GM12874 (cell line): ENCODE data around the gene FAM107B.

ENCODE experiments used
- TF ChIP-seq, protein P1 (sequence below): IDR thresholded peaks from 2 replicates; pipeline ENCODE4 v1.5.1; 2011; ENCODE audit warnings: low read depth, mild to moderate bottlenecking, control low read depth, low read length, moderate library complexity; ENCODE audit not compliant: insufficient read depth

Gene FAM107B

DNA sequence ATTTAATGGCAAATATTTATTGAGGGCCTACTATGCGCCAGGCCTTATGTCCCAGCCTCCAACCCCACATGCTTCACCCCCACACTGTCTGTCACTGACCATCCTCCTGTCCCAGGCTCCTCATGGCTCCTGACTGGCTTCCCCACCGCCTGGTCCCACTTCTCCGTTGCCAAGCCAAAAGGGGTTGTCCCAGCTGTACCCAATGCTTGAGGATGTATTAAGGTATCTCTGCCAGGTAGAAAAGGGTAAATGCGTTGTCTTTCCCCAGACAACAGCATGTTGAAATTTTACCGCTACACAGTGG is 275.1 kb downstream of the FAM107B start:
- TF ChIP-seq, protein P1, sequence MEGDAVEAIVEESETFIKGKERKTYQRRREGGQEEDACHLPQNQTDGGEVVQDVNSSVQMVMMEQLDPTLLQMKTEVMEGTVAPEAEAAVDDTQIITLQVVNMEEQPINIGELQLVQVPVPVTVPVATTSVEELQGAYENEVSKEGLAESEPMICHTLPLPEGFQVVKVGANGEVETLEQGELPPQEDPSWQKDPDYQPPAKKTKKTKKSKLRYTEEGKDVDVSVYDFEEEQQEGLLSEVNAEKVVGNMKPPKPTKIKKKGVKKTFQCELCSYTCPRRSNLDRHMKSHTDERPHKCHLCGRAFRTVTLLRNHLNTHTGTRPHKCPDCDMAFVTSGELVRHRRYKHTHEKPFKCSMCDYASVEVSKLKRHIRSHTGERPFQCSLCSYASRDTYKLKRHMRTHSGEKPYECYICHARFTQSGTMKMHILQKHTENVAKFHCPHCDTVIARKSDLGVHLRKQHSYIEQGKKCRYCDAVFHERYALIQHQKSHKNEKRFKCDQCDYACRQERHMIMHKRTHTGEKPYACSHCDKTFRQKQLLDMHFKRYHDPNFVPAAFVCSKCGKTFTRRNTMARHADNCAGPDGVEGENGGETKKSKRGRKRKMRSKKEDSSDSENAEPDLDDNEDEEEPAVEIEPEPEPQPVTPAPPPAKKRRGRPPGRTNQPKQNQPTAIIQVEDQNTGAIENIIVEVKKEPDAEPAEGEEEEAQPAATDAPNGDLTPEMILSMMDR = no peak

DNA sequence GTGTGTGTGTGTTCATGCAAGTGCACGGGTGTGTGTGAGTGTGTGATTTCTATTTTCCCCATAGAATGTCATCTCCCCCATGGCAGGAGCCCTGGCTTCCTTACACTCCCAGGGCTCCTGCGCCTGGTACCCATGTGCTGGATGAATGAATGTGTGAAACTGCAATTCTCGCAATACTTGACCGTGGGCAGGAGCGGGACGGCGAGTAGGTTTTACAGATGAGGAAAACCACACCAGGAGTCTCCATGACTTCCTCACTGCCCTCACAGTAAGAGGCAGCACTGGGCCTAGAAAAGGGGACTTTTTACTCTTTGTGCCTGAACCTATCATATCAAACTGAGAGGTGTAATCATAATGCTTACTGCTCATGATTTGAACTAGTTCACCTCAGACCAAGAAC is 276.4 kb downstream of the FAM107B start:
- TF ChIP-seq, protein P1 = no peak

DNA sequence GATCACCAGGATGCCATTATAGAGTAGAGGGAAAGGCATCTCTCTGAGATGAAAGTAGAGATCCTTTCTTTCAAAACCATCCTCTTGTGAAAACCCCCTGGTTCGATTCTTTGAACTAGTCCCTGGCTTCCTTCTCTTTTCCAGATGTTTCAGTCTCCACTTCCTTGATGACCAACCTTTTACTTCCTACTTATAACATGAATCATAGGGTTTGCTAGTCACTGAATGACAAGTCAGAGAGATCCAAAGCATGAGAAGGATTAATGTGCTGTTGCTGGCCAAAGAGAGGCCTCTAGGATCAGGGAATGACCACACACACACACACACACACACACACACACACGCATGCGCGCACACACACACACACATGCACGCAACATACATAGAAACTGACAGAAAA is 282.9 kb downstream of the FAM107B start:
- TF ChIP-seq, protein P1 = no peak

DNA sequence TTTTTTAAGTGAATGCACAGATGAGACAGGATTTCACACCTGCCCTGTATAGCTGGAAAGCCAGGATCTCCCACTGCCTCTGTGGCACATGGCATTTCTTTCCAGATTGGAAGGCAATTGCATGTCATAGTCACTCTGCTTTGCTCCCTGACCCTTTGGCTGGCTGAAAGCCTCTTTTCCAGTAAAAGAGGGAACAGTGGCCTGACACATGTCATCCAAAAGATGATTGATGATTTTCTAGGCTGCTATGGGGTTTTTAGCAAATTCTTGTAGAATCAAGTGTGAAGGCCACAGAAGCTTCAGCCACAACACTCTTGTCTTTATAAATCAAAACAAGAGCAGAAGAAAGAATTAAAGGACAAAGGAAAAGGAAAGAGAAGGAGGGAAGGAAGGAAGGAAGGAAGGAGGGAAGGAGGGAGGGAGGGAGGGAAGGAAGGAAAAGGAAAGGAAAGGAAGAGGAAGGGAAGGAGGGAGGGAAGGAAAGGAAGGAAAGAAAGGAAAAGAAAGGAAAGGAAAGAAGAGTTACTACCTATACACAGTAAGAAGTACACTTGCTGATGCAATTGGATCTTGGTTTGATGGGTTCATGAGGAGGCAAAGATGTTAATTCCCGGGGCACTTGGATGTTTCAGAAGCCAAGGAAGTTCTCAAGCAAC is 285.0 kb downstream of the FAM107B start:
- TF ChIP-seq, protein P1 = no peak

DNA sequence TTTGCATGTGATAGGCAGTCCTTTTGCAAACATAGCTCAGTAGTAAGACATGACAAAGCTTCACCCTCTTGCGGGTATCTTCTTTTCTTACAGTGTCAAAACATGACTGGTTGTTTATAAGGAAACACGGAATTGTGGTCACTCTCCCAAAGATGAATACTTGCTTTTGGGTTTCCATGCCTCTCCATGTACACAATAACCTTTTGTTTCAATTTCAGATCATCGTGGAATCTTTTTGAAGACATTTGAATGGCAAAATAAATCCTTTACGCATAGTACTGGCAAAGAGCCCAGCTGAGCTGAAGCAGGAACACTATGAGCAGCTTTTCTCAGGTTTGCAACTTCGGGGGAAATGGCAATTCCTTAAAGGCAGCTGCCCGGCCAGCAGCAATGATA is 287.2 kb downstream of the FAM107B start:
- TF ChIP-seq, protein P1 = no peak

DNA sequence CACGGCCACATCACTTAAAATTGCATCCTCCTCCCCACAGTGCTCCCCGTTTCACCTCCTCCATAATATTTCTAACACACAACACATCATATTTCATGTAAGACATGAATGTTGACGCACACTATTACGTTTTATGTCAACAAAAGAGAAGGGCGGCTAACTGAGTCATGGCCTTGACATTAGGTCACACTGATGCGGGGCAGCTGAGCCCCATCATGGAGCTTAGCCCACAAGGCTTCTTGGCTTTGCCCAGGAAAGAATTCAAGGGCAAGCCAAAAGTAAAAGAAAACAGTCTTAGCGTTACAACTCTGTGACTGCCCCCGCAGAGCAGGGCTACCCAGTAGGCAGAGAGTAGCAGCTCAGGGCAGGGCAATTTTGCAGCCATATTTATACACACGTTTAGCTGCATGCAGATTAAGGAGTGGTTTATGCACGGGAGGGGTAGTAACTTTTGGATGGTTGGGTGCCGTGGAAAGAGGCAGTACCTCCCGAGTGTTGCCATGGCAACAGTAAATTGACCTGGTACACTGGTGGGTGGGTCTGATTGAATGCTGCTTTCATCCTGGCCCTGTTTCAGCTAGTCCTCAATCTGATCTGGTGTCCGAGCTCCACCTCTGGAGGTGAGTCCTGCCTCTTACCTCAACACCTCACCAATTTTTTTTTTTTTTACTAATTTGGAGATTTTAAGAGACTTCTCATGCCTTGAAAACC is 287.8 kb downstream of the FAM107B start:
- TF ChIP-seq, protein P1 = no peak

DNA sequence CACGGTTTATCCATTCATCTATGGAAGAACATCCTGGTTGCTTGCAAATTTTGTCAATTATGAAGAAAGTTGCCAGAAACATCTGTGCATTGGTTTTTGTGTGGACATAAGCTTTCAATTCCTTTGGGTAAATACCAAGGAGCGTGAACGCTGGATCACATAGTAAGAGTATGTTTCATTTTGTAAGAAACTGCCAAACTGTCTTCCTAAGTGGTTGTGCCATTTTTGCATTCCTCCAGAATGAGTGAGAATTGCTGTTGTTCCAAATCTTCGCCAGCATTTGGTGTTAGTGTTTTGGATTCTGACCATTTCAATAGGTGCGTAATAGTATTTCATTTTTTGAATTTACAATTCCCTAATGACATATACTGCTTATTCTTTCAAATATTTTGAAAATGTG is 288.7 kb downstream of the FAM107B start:
- TF ChIP-seq, protein P1 = no peak
